Raji (cell line): ENCODE data around the gene PLCB4.

ENCODE experiments used
- POLR2A ChIP-seq: IDR thresholded peaks from 2 replicates; pipeline ENCODE4 v1.6.1; 2011; ENCODE audit warnings: low read depth, low read length, control low read depth; ENCODE audit not compliant: insufficient read depth

Gene PLCB4

GRCh38 chr20:9227896-9228615 lies 159.2 kb downstream of the PLCB4 start:
- TF ChIP-seq POLR2A, result no peak

- no peak for TF ChIP-seq POLR2A
These were observed 160.0 kb downstream of the PLCB4 start for GRCh38 chr20:9228774-9229450.

- TF ChIP-seq POLR2A, result no peak
These were observed 161.5 kb downstream of the PLCB4 start for GRCh38 chr20:9230406-9230805.

- no peak for TF ChIP-seq POLR2A
These were observed 164.9 kb downstream of the PLCB4 start for GRCh38 chr20:9233804-9234203.

GRCh38 chr20:9235518-9235917 lies 166.6 kb downstream of the PLCB4 start:
- no peak for TF ChIP-seq POLR2A

GRCh38 chr20:9236458-9236857 lies 167.6 kb downstream of the PLCB4 start:
- no peak for TF ChIP-seq POLR2A

GRCh38 chr20:9241232-9241692 lies 172.4 kb downstream of the PLCB4 start:
- TF ChIP-seq POLR2A, result no peak

GRCh38 chr20:9241721-9242427 lies 173.0 kb downstream of the PLCB4 start:
- TF ChIP-seq POLR2A, result no peak

- no peak for TF ChIP-seq POLR2A
These were observed 175.1 kb downstream of the PLCB4 start for GRCh38 chr20:9243986-9244385.

GRCh38 chr20:9244811-9245210 lies 175.9 kb downstream of the PLCB4 start:
- no peak for TF ChIP-seq POLR2A

- no peak for TF ChIP-seq POLR2A
These were observed 177.8 kb downstream of the PLCB4 start for GRCh38 chr20:9246731-9247130.

GRCh38 chr20:9250511-9250910 lies 181.6 kb downstream of the PLCB4 start:
- no peak for TF ChIP-seq POLR2A

- TF ChIP-seq POLR2A, result no peak
These were observed 184.2 kb downstream of the PLCB4 start for GRCh38 chr20:9253006-9253539.

GRCh38 chr20:9255171-9255570 lies 186.3 kb downstream of the PLCB4 start:
- no peak for TF ChIP-seq POLR2A

GRCh38 chr20:9256393-9256792 lies 187.5 kb downstream of the PLCB4 start:
- TF ChIP-seq POLR2A, result no peak

- no peak for TF ChIP-seq POLR2A
These were observed 190.0 kb downstream of the PLCB4 start for GRCh38 chr20:9258901-9259300.
